ENCODE data around the gene DOCK9. TPM values are rescaled to one million over a fixed set of nuclear protein-coding genes. Genes with fewer than 3 reads are reported as not detected.

DOCK9 gene
- total and polyA plus RNA-seq, 2 donors from 2014 or later, result 14.0 to 125 TPM

- H3K9me3 ChIP-seq (ENCODE audit: control insufficient read depth in 2 of 3, insufficient read depth in 1 of 3, low read length in 3 of 3), result no peaks in the 10 kb centered on the region
- H3K36me3 ChIP-seq (ENCODE audit: control insufficient read depth in 2 of 3, insufficient read depth in 3 of 3, low read length in 3 of 3), result peaks cover 0 to 3% (median 0%) of the 10 kb centered on the region in 3 donors
- H3K27ac ChIP-seq (ENCODE audit: low read depth in 2 of 2, low read length in 2 of 2), result no peak overlapping the region
- H3K4me1 ChIP-seq (ENCODE audit: control insufficient read depth in 2 of 3, insufficient read depth in 2 of 3, low read depth in 1 of 3, low read length in 3 of 3), result peaks cover 0 to 10% (median 9%) of the 10 kb centered on the region in 3 donors
- no peak for FAIRE-seq
- H3K9ac ChIP-seq (ENCODE audit: low read length in 3 of 3), result no peak overlapping the region
- H3K4me3 ChIP-seq (ENCODE audit: low read length in 3 of 3), result no peak overlapping the region
- intact Hi-C loops (cut with DNase I), result no loop called here
- no peaks in the 10 kb centered on the region for H3K27me3 ChIP-seq (ENCODE audit: control insufficient read depth, insufficient read depth, low read length)
- no peak for TF ChIP-seq CTCF (IDR thresholded peaks at IDR 0.05; ENCODE audit: borderline replicate concordance, extremely low read depth, insufficient read depth)
- no peak for DNase-seq
Observed at GRCh38 chr13:98913741-98914140, 64.1 kb downstream of the DOCK9 start.

- H3K9ac ChIP-seq (ENCODE audit: low read length in 3 of 3), result no peak overlapping the region
- peaks cover 0 to 10% (median 9%) of the 10 kb centered on the region in 3 donors for H3K4me1 ChIP-seq (ENCODE audit: control insufficient read depth in 2 of 3, insufficient read depth in 2 of 3, low read depth in 1 of 3, low read length in 3 of 3)
- DNase-seq (no peak), FAIRE-seq (no peak)
- intact Hi-C loops (cut with DNase I), result no loop called here
- no peak overlapping the region for H3K27ac ChIP-seq (ENCODE audit: low read depth in 2 of 2, low read length in 2 of 2)
- no peaks in the 10 kb centered on the region for H3K27me3 ChIP-seq (ENCODE audit: control insufficient read depth, insufficient read depth, low read length)
- peaks cover 0 to 3% (median 0%) of the 10 kb centered on the region in 3 donors for H3K36me3 ChIP-seq (ENCODE audit: control insufficient read depth in 2 of 3, insufficient read depth in 3 of 3, low read length in 3 of 3)
- TF ChIP-seq CTCF (IDR thresholded peaks at IDR 0.05; ENCODE audit: borderline replicate concordance, extremely low read depth, insufficient read depth), result no peak
- H3K4me3 ChIP-seq (ENCODE audit: low read length in 3 of 3), result no peak overlapping the region
- H3K9me3 ChIP-seq (ENCODE audit: control insufficient read depth in 2 of 3, insufficient read depth in 1 of 3, low read length in 3 of 3), result no peaks in the 10 kb centered on the region
Observed at GRCh38 chr13:98912846-98913245, 65.0 kb downstream of the DOCK9 start.

- no peak for TF ChIP-seq CTCF (IDR thresholded peaks at IDR 0.05; ENCODE audit: borderline replicate concordance, extremely low read depth, insufficient read depth)
- peaks cover 0 to 6% (median 0%) of the 10 kb centered on the region in 3 donors for H3K4me1 ChIP-seq (ENCODE audit: control insufficient read depth in 2 of 3, insufficient read depth in 2 of 3, low read depth in 1 of 3, low read length in 3 of 3)
- FAIRE-seq, result no peak
- H3K4me3 ChIP-seq (ENCODE audit: low read length in 3 of 3), result no peak overlapping the region
- intact Hi-C loops (cut with DNase I), result no loop called here
- H3K9ac ChIP-seq (ENCODE audit: low read length in 3 of 3), result no peak overlapping the region
- no peaks in the 10 kb centered on the region for H3K9me3 ChIP-seq (ENCODE audit: control insufficient read depth in 2 of 3, insufficient read depth in 1 of 3, low read length in 3 of 3)
- DNase-seq, result peak in 1 of 5 donors; percentile 60
- no peaks in the 10 kb centered on the region for H3K27me3 ChIP-seq (ENCODE audit: control insufficient read depth, insufficient read depth, low read length)
- peak overlapping the region; percentile 5 to 81 for H3K27ac ChIP-seq (ENCODE audit: low read depth in 2 of 2, low read length in 2 of 2)
- peaks cover 0 to 3% (median 0%) of the 10 kb centered on the region in 3 donors for H3K36me3 ChIP-seq (ENCODE audit: control insufficient read depth in 2 of 3, insufficient read depth in 3 of 3, low read length in 3 of 3)
Observed at GRCh38 chr13:98910501-98910951, 67.3 kb downstream of the DOCK9 start.

DNA sequence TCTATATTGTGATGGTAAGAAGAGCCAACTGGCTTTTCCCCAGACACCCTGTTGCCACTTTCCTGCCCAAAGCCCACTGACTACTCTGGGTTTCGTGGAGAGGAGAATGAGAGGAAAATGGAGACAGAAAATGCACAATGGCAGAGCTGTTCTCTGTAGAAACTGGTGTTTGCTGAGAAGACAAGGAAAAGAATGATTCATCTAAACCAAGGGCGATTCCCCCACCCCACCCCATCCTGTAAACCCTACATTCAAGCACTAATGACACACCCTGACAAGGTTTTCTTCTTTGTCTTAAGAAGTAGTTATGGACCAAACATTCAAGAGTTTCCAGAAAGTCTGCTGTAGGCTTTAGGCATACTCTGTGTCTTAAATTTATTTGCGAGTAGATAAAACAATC lies 68.8 kb downstream of the DOCK9 start:
- intact Hi-C loops (cut with DNase I), result no loop called here
- H3K27ac ChIP-seq (ENCODE audit: low read depth in 2 of 2, low read length in 2 of 2), result no peak overlapping the region
- no peak overlapping the region for H3K9ac ChIP-seq (ENCODE audit: low read length in 3 of 3)
- no peaks in the 10 kb centered on the region for H3K9me3 ChIP-seq (ENCODE audit: control insufficient read depth in 2 of 3, insufficient read depth in 1 of 3, low read length in 3 of 3)
- H3K36me3 ChIP-seq (ENCODE audit: control insufficient read depth in 2 of 3, insufficient read depth in 3 of 3, low read length in 3 of 3), result no peaks in the 10 kb centered on the region
- no peak for TF ChIP-seq CTCF (IDR thresholded peaks at IDR 0.05; ENCODE audit: borderline replicate concordance, extremely low read depth, insufficient read depth)
- H3K4me1 ChIP-seq (ENCODE audit: control insufficient read depth in 2 of 3, insufficient read depth in 2 of 3, low read depth in 1 of 3, low read length in 3 of 3), result peaks cover 0 to 6% (median 0%) of the 10 kb centered on the region in 3 donors
- FAIRE-seq (no peak), DNase-seq (no peak)
- no peaks in the 10 kb centered on the region for H3K27me3 ChIP-seq (ENCODE audit: control insufficient read depth, insufficient read depth, low read length)
- H3K4me3 ChIP-seq (ENCODE audit: low read length in 3 of 3), result no peak overlapping the region

All from kidney (tissue), 14 donors.